ENCODE measurements around the gene TTC38. TPM values are rescaled to one million over a fixed set of nuclear protein-coding genes. Genes with fewer than 3 reads are reported as not detected.
A peak's percentile ranks its signal among the peaks of the same experiment; 100 is the strongest.

Gene TTC38
- total RNA-seq, 1 donor from 2014 or later, result 9.8 TPM

GRCh38 chr22:46234969-46235368 lies 32.8 kb upstream of the TTC38 start:
- DNase-seq (no peak), ATAC-seq (ENCODE audit: low read depth) (no peak)
- peaks cover 32% of the 10 kb centered on the region for H3K36me3 Mint-ChIP-seq (ENCODE audit: low read depth)
- intact Hi-C loops (cut with micrococcal nuclease), result no loop called here
- H3K4me3 Mint-ChIP-seq, result no peak overlapping the region
- no peaks in the 10 kb centered on the region for H3K27me3 Mint-ChIP-seq
- H3K9me3 Mint-ChIP-seq, result no peaks in the 10 kb centered on the region
- peaks cover 12% of the 10 kb centered on the region for H3K4me1 Mint-ChIP-seq
- POLR2A ChIA-PET, result no interaction called here
- TF ChIP-seq, protein P1, sequence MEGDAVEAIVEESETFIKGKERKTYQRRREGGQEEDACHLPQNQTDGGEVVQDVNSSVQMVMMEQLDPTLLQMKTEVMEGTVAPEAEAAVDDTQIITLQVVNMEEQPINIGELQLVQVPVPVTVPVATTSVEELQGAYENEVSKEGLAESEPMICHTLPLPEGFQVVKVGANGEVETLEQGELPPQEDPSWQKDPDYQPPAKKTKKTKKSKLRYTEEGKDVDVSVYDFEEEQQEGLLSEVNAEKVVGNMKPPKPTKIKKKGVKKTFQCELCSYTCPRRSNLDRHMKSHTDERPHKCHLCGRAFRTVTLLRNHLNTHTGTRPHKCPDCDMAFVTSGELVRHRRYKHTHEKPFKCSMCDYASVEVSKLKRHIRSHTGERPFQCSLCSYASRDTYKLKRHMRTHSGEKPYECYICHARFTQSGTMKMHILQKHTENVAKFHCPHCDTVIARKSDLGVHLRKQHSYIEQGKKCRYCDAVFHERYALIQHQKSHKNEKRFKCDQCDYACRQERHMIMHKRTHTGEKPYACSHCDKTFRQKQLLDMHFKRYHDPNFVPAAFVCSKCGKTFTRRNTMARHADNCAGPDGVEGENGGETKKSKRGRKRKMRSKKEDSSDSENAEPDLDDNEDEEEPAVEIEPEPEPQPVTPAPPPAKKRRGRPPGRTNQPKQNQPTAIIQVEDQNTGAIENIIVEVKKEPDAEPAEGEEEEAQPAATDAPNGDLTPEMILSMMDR (IDR thresholded peaks at IDR 0.05), result no peak
- H3K27ac Mint-ChIP-seq, result no peak overlapping the region
- CTCF ChIA-PET, result no interaction called here

GRCh38 chr22:46237453-46238124 lies 30.2 kb upstream of the TTC38 start:
- POLR2A ChIA-PET, result no interaction called here
- no peak for ATAC-seq (ENCODE audit: low read depth)

GRCh38 chr22:46238541-46238940 lies 29.3 kb upstream of the TTC38 start:
- peaks cover 28% of the 10 kb centered on the region for H3K36me3 Mint-ChIP-seq (ENCODE audit: low read depth)
- no peak overlapping the region for H3K4me3 Mint-ChIP-seq
- no peaks in the 10 kb centered on the region for H3K27me3 Mint-ChIP-seq
- CTCF ChIA-PET, result no interaction called here
- peaks cover 21% of the 10 kb centered on the region for H3K4me1 Mint-ChIP-seq
- DNase-seq (no peak), ATAC-seq (ENCODE audit: low read depth) (no peak)
- intact Hi-C loops (cut with micrococcal nuclease), result no loop called here
- POLR2A ChIA-PET, result no interaction called here
- H3K27ac Mint-ChIP-seq, result no peak overlapping the region
- TF ChIP-seq, protein P1 (IDR thresholded peaks at IDR 0.05), result no peak
- no peaks in the 10 kb centered on the region for H3K9me3 Mint-ChIP-seq

More at GRCh38 chr22:46237453-46238124, 30.2 kb upstream of the TTC38 start:
- Mint-ChIP-seq H3K4me1 (peaks cover 23% of the 10 kb centered on the region), H3K27me3 (no peaks in the 10 kb centered on the region), H3K4me3 (no peak overlapping the region), H3K36me3 (ENCODE audit: low read depth) (peaks cover 26% of the 10 kb centered on the region), H3K9me3 (no peaks in the 10 kb centered on the region), H3K27ac (no peak overlapping the region)
- intact Hi-C loops (cut with micrococcal nuclease), result no loop called here
- CTCF ChIA-PET, result no interaction called here
- no peak for DNase-seq
- TF ChIP-seq, protein P1 (IDR thresholded peaks at IDR 0.05), result no peak

GRCh38 chr22:46239261-46240048 lies 28.4 kb upstream of the TTC38 start:
- DNase-seq (no peak), ATAC-seq (ENCODE audit: low read depth) (no peak)
- Mint-ChIP-seq H3K9me3 (no peaks in the 10 kb centered on the region), H3K4me1 (peaks cover 21% of the 10 kb centered on the region), H3K36me3 (ENCODE audit: low read depth) (peaks cover 35% of the 10 kb centered on the region), H3K4me3 (no peak overlapping the region), H3K27me3 (no peaks in the 10 kb centered on the region), H3K27ac (peak overlapping the region; percentile 70)
- CTCF ChIA-PET, result no interaction called here
- POLR2A ChIA-PET, result interaction anchor here (2.3 kb wide), 1 partner anchor 11 kb away, joined by 5 read pairs; no protein-coding TSS in a partner anchor
- intact Hi-C loops (cut with micrococcal nuclease), result no loop called here
- TF ChIP-seq, protein P1 (IDR thresholded peaks at IDR 0.05), result no peak

GRCh38 chr22:46240073-46240472 lies 27.7 kb upstream of the TTC38 start:
- Mint-ChIP-seq H3K27ac (no peak overlapping the region), H3K36me3 (ENCODE audit: low read depth) (peaks cover 34% of the 10 kb centered on the region), H3K27me3 (no peaks in the 10 kb centered on the region), H3K9me3 (no peaks in the 10 kb centered on the region), H3K4me1 (peaks cover 21% of the 10 kb centered on the region), H3K4me3 (no peak overlapping the region)
- intact Hi-C loops (cut with micrococcal nuclease), result no loop called here
- DNase-seq (no peak), ATAC-seq (ENCODE audit: low read depth) (no peak)
- ChIA-PET POLR2A (interaction anchor here (2.3 kb wide), 1 partner anchor 10 kb away, joined by 5 read pairs; no protein-coding TSS in a partner anchor), CTCF (no interaction called here)
- TF ChIP-seq, protein P1 (IDR thresholded peaks at IDR 0.05), result no peak

All from activated B cell treated with CpG ODN at 0.5 μM for 24 hours (primary cell).